Measurements from ENCODE around the gene SUN1. TPM values are rescaled to one million over a fixed set of nuclear protein-coding genes. Genes with fewer than 3 reads are reported as not detected.
A peak's percentile ranks its signal among the peaks of the same experiment; 100 is the strongest.

SUN1 gene
- total and polyA plus RNA-seq, 12 donors, result 69.2 to 211 (median 183) TPM

DNA sequence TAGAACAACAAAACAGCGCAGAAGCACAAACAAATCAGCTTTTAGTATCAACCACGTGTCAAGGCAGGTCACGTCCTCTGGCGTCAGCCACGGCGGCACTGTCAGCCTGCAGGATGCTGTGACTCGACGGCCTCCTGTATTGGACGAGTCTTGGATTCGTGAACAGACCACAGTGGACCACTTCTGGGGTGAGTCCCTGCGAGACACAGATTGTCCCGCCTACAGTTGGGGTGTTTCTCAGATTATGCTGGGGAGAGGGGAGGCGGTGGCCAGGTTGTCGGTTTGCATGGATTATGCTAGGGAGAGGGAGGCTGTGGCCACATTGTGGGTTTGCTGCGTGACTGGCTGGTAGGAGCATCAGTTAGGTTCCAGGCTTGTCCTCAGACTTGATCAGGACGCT is 9.7 kb downstream of the SUN1 start:
- ATAC-seq (no peak), DNase-seq (no peak)
- Histone ChIP-seq H3K4me1 (peaks cover 5 to 43% (median 29%) of the 10 kb centered on the region in 9 donors), H3K27me3 (no peaks in the 10 kb centered on the region), H3K9me3 (no peaks in the 10 kb centered on the region), H3K4me3 (no peak overlapping the region), H3K27ac (peak overlapping the region in 5 of 10 donors; percentile 1 to 61 (median 51)), H3K36me3 (peaks cover 0 to 96% (median 50%) of the 10 kb centered on the region in 9 donors)
- TF ChIP-seq, protein P1, sequence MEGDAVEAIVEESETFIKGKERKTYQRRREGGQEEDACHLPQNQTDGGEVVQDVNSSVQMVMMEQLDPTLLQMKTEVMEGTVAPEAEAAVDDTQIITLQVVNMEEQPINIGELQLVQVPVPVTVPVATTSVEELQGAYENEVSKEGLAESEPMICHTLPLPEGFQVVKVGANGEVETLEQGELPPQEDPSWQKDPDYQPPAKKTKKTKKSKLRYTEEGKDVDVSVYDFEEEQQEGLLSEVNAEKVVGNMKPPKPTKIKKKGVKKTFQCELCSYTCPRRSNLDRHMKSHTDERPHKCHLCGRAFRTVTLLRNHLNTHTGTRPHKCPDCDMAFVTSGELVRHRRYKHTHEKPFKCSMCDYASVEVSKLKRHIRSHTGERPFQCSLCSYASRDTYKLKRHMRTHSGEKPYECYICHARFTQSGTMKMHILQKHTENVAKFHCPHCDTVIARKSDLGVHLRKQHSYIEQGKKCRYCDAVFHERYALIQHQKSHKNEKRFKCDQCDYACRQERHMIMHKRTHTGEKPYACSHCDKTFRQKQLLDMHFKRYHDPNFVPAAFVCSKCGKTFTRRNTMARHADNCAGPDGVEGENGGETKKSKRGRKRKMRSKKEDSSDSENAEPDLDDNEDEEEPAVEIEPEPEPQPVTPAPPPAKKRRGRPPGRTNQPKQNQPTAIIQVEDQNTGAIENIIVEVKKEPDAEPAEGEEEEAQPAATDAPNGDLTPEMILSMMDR (IDR thresholded peaks at IDR 0.05), result no peak
- WGBS, 2 donors, result 85 to 86% methylated on average over 16 of the region's 16 CpGs
- intact Hi-C loops (cut with DNase I), result loop anchor here in 1 of 10 donors (2.0 kb wide), 1 partner anchor 21 kb away; no protein-coding TSS in a partner anchor

GRCh38 chr7:842431-843031 is 10.3 kb downstream of the SUN1 start:
- intact Hi-C loops (cut with DNase I), result loop anchor here in 1 of 10 donors (2.0 kb wide), 1 partner anchor 20 kb away; no protein-coding TSS in a partner anchor
- Histone ChIP-seq H3K27ac (peak overlapping the region in 5 of 10 donors; percentile 1 to 61 (median 51)), H3K27me3 (no peaks in the 10 kb centered on the region), H3K4me3 (no peak overlapping the region), H3K36me3 (peaks cover 0 to 93% (median 50%) of the 10 kb centered on the region in 9 donors), H3K9me3 (no peaks in the 10 kb centered on the region), H3K4me1 (peaks cover 4 to 37% (median 23%) of the 10 kb centered on the region in 9 donors)
- WGBS, 2 donors, result 64 to 67% methylated on average over 8 of the region's 8 CpGs
- TF ChIP-seq, protein P1 (IDR thresholded peaks at IDR 0.05), result no peak
- DNase-seq (no peak), ATAC-seq (peak in 7 of 8 donors; percentile 32 to 88 (median 70))

DNA sequence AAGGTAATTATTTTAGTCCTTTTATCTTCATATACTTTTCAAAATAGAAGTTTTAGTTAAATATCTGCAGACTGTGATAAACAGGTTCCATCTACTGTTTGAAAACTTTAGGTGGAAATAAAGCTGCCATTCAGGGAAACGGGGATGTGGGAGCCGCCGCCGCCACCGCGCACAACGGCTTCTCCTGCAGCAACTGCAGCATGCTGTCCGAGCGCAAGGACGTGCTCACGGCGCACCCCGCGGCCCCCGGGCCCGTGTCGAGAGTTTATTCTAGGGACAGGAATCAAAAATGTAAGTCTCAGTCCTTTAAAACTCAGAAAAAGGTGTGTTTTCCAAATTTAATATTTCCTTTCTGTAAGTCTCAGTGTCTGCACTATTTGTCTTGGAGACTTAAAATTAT is 11.0 kb downstream of the SUN1 start:
- no peaks in the 10 kb centered on the region for H3K9me3 ChIP-seq
- 92 to 96% methylated on average over 17 of the region's 17 CpGs for WGBS, 2 donors
- H3K27me3 ChIP-seq, result no peaks in the 10 kb centered on the region
- peaks cover 0 to 87% (median 50%) of the 10 kb centered on the region in 9 donors for H3K36me3 ChIP-seq
- H3K27ac ChIP-seq, result peak overlapping the region in 1 of 10 donors; percentile 39
- ATAC-seq (no peak), DNase-seq (no peak)
- no peak overlapping the region for H3K4me3 ChIP-seq
- intact Hi-C loops (cut with DNase I), result loop anchor here in 1 of 10 donors (2.0 kb wide), 1 partner anchor 20 kb away; no protein-coding TSS in a partner anchor
- TF ChIP-seq, protein P1 (IDR thresholded peaks at IDR 0.05), result no peak
- peaks cover 4 to 30% (median 20%) of the 10 kb centered on the region in 9 donors for H3K4me1 ChIP-seq

DNA sequence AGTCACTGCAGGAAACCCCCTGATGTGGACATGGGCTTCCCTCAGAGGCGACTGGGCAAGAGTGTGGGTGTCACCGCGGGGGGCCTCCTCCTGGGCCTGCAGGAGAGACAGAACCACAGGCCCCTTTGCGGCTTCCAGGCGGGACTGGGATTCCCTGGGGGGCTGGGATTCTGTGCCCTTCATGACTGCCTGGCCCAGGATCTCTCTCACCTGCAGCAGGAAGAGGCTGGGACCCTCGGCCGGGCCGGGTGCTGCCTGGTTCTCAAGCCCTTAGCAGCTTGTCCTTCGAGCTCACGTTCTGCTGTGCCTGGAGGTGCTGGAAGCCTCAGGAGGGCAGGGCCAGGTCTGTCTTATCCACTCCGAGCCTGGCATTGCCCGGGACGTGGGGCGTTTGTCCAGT is 11.8 kb downstream of the SUN1 start:
- ATAC-seq (no peak), DNase-seq (no peak)
- intact Hi-C loops (cut with DNase I), result no loop called here

More for the DNA sequence above, 11.8 kb downstream of the SUN1 start:
- H3K4me1 ChIP-seq, result peaks cover 0 to 22% (median 13%) of the 10 kb centered on the region in 9 donors
- no peak overlapping the region for H3K27ac ChIP-seq
- H3K9me3 ChIP-seq, result no peaks in the 10 kb centered on the region
- TF ChIP-seq, protein P1 (IDR thresholded peaks at IDR 0.05), result no peak
- peaks cover 0 to 91% (median 52%) of the 10 kb centered on the region in 9 donors for H3K36me3 ChIP-seq
- H3K27me3 ChIP-seq, result no peaks in the 10 kb centered on the region
- 85 to 91% methylated on average over 14 of the region's 14 CpGs for WGBS, 2 donors
- H3K4me3 ChIP-seq, result no peak overlapping the region

Measured in heart right ventricle (tissue), 16 donors.